Duodenal mucosa (tissue), 2 donors: ENCODE measurements around the gene PDZRN4.
"Not testable (repeated sequence)": the region's sequence is repeated elsewhere in the genome, so short reads cannot be mapped to it uniquely, and the experiment has no call there.

ENCODE experiments used
- H3K27ac ChIP-seq: one replicate; pipeline ENCODE4 v1.7.0; 2013; ENCODE audit warnings: low read depth, low read length
- H3K27me3 ChIP-seq, 2 donors: one replicate each; pipeline ENCODE4 v1.7.0; 2013; ENCODE audit warnings: low read length in 2 of 2, control low read depth in 1 of 2; ENCODE audit not compliant: insufficient read depth in 2 of 2, control insufficient read depth in 1 of 2
- H3K36me3 ChIP-seq, 2 donors: one replicate each; pipeline ENCODE4 v1.7.0; 2013; ENCODE audit warnings: low read length in 2 of 2, control low read depth in 1 of 2; ENCODE audit not compliant: insufficient read depth in 2 of 2, control insufficient read depth in 1 of 2
- H3K4me1 ChIP-seq, 2 donors: one replicate each; pipeline ENCODE4 v1.7.0; 2013; ENCODE audit warnings: low read length in 2 of 2, control low read depth in 1 of 2; ENCODE audit not compliant: insufficient read depth in 2 of 2, control insufficient read depth in 1 of 2
- H3K4me3 ChIP-seq, 2 donors: one replicate each; pipeline ENCODE4 v1.7.0; 2013; ENCODE audit warnings: low read length in 2 of 2, low read depth in 1 of 2
- H3K9ac ChIP-seq, 2 donors: one replicate each; pipeline ENCODE4 v1.7.0; 2013; ENCODE audit warnings: low read length in 2 of 2, low read depth in 1 of 2
- H3K9me3 ChIP-seq, 2 donors: one replicate each; pipeline ENCODE4 v1.7.0; 2013; ENCODE audit warnings: low read length in 2 of 2, control low read depth in 1 of 2; ENCODE audit not compliant: control insufficient read depth in 1 of 2

Gene PDZRN4

DNA sequence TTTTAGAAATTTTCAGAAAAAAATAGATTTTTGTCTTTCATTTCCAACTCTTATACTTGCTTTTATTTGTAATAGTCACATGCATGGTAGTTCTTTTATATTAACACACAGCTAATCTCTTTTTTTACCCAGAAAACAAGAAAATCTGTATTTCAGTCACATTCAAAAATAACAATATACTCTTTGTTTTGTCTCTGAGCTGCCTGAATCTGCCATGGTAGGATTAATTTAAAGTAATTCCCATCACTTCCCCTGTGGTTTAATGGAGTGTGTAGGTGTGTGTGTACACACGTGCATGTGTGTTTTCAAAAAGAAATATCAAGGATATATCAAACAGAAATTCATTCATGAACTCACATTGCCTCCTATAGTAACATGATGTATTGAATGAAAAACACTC lies 42.6 kb downstream of the PDZRN4 start:
- H3K4me1 ChIP-seq: no peaks in the 10 kb centered on the region
- no peaks in the 10 kb centered on the region for H3K27me3 ChIP-seq
- no peaks in the 10 kb centered on the region for H3K9me3 ChIP-seq
- no peak overlapping the region for H3K27ac ChIP-seq
- H3K4me3 ChIP-seq: no peak overlapping the region
- H3K36me3 ChIP-seq: no peaks in the 10 kb centered on the region
- no peak overlapping the region for H3K9ac ChIP-seq

DNA sequence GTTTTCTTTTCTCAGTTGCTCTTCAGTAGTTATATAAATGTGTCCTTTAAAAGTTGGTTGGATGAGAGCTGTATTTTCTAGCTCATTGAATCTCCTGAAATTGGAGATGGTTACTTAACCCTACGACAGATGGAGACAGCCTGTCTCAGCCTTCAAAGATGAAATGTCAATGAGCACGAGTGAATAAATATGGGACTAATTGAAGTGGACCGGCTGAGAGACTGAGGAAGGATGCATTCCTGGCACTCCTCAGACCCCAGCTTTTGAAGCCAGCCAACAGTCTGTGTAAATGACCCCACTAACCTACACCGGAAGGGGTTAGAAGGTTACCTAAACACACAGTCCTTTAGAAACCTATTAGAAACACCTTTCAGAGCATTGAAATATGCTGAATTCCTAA lies 46.6 kb downstream of the PDZRN4 start:
- no peaks in the 10 kb centered on the region for H3K9me3 ChIP-seq
- no peaks in the 10 kb centered on the region for H3K36me3 ChIP-seq
- no peak overlapping the region for H3K27ac ChIP-seq
- H3K4me3 ChIP-seq: no peak overlapping the region
- H3K9ac ChIP-seq: no peak overlapping the region
- no peaks in the 10 kb centered on the region for H3K27me3 ChIP-seq
- no peaks in the 10 kb centered on the region for H3K4me1 ChIP-seq

DNA sequence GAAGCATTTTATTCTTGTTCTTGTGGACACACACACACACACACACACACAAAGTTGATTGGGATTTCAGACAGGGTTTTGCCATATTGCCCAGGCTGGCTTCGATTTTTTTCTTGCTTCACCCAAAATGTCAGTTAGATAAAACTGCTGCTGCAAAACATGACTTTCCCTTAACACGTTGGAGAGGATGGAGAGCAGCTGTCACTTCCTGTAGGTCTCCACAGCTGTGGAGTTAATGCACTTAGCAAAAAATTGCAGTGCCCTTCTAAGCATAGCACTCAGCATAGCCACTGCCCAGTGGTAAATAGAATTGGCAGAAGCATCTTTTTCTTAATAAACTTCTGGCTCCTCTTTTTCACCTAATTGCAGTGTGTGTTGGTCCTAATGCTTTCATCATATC lies 54.5 kb downstream of the PDZRN4 start:
- Histone ChIP-seq H3K9ac (no peak overlapping the region), H3K27ac (no peak overlapping the region), H3K4me3 (no peak overlapping the region), H3K36me3 (no peaks in the 10 kb centered on the region), H3K27me3 (no peaks in the 10 kb centered on the region), H3K9me3 (no peaks in the 10 kb centered on the region), H3K4me1 (no peaks in the 10 kb centered on the region)

DNA sequence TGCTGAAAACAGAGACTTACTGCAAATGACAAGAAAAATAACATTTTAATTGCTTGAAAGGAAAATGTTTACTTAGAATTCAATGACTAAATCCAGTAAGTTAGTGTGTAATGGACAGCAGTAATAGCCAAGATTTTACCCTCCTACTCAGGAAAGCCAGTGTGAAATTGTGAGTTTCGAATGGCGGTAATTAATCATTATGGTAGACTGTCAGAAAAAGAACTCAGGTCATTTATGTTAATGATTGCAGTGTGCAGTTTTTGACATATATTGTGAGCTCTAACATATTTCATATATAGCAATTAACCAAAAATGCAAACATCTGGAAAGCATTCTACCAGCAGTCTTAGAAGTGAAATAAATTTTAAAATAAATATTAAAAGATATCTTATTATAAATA lies 60.3 kb downstream of the PDZRN4 start:
- no peaks in the 10 kb centered on the region for H3K36me3 ChIP-seq
- H3K27me3 ChIP-seq: no peaks in the 10 kb centered on the region
- no peaks in the 10 kb centered on the region for H3K4me1 ChIP-seq
- no peaks in the 10 kb centered on the region for H3K9me3 ChIP-seq
- no peak overlapping the region for H3K4me3 ChIP-seq
- H3K9ac ChIP-seq: no peak overlapping the region
- no peak overlapping the region for H3K27ac ChIP-seq

DNA sequence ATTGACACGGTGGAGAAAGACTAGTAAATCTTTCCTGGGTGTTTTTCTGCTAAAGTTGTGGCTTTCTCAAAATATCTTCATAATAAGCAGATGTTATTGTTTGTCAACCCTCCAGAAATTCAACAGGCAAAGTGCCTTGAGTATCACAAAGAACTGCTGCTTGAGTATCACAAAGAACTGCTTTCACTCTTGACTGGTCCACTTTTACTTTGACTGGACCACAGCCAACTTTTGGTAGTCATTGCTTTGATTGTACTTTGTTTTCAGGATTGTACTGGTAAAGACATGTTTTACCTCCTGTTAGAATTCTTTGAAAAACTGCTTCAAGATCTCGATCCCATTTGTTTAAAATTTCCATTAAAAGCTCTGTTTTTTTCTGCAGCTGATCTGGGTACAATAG lies 62.6 kb downstream of the PDZRN4 start:
- Histone ChIP-seq H3K9me3 (no peaks in the 10 kb centered on the region), H3K4me3 (no peak overlapping the region), H3K9ac (no peak overlapping the region), H3K36me3 (no peaks in the 10 kb centered on the region), H3K27ac (no peak overlapping the region), H3K4me1 (no peaks in the 10 kb centered on the region), H3K27me3 (no peaks in the 10 kb centered on the region)

DNA sequence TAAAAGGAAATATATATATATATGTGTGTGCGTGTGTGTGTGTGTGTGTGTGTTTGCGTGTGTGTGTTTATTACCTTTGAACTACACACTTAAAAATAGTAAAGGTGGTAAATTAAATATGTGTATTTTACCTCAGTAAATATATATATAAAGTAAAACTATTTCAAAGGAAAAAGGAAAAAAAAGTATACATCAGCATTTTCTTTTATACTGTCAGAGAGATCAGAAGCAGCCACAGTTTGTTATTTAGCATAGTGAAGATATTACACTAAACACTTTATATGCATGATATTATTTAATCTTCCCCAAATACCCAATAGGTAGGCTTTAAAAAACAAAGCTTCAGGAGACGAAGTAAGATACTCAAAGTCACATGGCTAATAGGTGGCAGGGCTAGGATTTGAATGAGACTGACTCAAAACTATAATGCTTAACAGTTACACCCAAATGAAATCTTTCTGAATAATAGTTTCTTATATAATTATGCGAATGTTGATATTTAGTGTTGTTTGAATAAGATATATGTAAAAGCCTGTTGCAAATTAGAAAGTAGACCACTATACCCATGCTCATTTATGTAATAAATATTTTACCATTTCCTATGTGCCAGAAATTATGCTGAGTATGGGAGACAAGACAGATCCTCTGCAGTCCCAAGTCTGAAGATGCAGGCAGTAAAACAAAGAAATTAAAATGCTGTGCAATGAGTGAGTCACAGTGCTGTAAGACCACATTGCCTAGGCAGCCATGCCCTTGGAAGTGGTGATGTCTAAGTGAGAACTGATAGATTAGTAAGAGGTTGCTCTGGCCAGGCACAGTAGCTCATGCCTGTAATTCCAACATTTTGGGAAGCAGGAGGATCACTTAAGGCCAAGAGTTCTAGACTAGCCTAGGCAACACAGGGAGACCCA lies 66.1 kb downstream of the PDZRN4 start:
- H3K27ac ChIP-seq: no peak overlapping the region
- H3K9me3 ChIP-seq: no peaks in the 10 kb centered on the region
- H3K36me3 ChIP-seq: no peaks in the 10 kb centered on the region
- H3K4me1 ChIP-seq: no peaks in the 10 kb centered on the region
- no peak overlapping the region for H3K9ac ChIP-seq
- H3K4me3 ChIP-seq: no peak overlapping the region
- no peaks in the 10 kb centered on the region for H3K27me3 ChIP-seq

DNA sequence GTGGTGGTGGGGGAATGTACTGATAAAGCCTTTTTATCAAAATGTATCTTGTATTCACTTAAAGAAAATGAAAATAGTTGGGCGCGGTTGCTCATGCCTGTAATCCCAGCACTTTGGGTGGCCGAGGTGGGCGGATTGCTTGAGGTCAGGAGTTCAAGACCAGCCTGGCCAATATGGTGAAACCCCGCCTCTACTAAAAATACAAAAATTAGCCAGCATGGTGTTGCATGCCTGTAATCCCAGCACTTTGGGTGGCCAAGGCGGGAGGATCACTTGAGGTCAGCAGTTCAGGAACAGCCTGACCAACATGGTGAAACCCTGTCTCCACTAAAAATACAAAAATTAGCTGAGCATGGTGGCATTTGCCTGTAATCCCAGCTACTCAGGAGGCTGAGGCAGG lies 75.1 kb downstream of the PDZRN4 start:
- H3K27me3 ChIP-seq, H3K4me1 ChIP-seq, H3K9ac ChIP-seq, H3K27ac ChIP-seq, H3K4me3 ChIP-seq, H3K36me3 ChIP-seq, H3K9me3 ChIP-seq: not testable (repeated sequence)

DNA sequence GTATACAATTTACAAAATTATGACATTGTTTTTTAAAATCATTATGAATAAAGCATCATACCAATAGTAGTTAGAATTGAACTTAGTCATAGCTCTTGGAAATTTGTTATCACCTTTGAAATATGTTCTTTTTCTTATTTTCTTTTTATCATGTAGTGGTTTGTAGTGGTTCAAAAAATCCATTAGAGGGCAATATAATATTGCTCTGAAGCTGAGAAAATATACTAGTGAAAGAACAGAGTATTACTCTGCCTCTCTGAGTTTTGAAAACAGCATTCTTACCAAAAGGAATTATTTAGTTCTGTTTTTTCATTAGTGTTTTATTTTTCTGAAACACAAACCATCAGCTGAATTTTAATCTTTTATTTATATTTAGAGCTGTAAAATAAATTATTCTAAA lies 76.2 kb downstream of the PDZRN4 start:
- H3K27ac ChIP-seq: no peak overlapping the region
- no peaks in the 10 kb centered on the region for H3K36me3 ChIP-seq
- H3K4me3 ChIP-seq: no peak overlapping the region

DNA sequence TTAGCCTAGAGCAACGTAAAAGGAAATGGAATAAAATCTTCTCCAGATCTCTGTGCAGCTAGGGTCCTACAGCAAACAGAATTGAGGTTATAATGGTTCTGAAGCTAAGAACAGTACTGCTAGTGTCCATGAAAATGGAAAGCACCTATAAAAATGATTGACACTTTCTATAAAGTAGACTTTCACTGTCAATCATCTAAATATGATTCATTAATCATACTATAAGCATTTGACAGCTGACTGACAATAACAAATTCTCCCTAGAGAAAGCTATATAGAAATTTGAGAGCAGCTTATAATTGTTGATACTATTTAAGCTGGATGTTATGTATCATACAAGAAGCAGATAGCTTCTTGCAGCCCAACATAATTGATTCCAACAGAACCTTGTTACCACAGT lies 80.9 kb downstream of the PDZRN4 start:
- Histone ChIP-seq H3K9me3 (no peaks in the 10 kb centered on the region), H3K27ac (no peak overlapping the region), H3K4me3 (no peak overlapping the region), H3K9ac (no peak overlapping the region), H3K4me1 (no peaks in the 10 kb centered on the region), H3K36me3 (no peaks in the 10 kb centered on the region), H3K27me3 (no peaks in the 10 kb centered on the region)

More for the DNA sequence above, 76.2 kb downstream of the PDZRN4 start:
- H3K4me1 ChIP-seq: no peaks in the 10 kb centered on the region
- no peak overlapping the region for H3K9ac ChIP-seq
- no peaks in the 10 kb centered on the region for H3K9me3 ChIP-seq
- H3K27me3 ChIP-seq: no peaks in the 10 kb centered on the region

DNA sequence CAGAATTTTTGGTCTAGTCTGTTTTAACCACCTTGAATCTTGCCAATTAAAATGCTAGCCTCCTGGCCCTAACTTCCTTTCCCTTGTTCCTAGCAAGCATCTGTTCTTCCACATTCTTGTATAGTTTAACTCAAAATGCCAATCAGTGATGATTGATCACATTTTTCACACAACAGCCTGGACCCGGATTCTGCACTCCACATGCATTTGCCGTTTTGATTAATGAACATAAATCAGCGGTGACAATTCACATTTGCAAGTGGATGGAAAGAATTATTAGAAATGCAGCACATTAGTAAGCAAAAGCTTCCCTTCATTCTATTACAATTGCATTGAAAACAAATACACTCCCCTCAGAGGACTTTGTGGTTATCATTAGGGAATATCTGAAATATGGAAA lies 83.4 kb downstream of the PDZRN4 start:
- H3K4me1 ChIP-seq: no peaks in the 10 kb centered on the region
- no peaks in the 10 kb centered on the region for H3K9me3 ChIP-seq
- no peak overlapping the region for H3K27ac ChIP-seq
- H3K27me3 ChIP-seq: no peaks in the 10 kb centered on the region
- H3K36me3 ChIP-seq: no peaks in the 10 kb centered on the region
- H3K9ac ChIP-seq: no peak overlapping the region
- H3K4me3 ChIP-seq: no peak overlapping the region
